Trophoblast cell (in vitro differentiated cells and primary cell): ENCODE results near the gene CADPS.

ENCODE experiments used
- DNase-seq, 2 donors: peaks; one replicate each; pipeline ENCODE4 v3.0.0-alpha.2; 2016
- H2AFZ ChIP-seq: 2 replicates; pipeline ENCODE4 v1.6.1; 2013; ENCODE audit warnings: low read length, moderate library complexity, mild to moderate bottlenecking; ENCODE audit not compliant: insufficient read depth, poor library complexity
- H2AK5ac ChIP-seq: 2 replicates; pipeline ENCODE4 v1.6.1; 2013; ENCODE audit warnings: mild to moderate bottlenecking, low read length
- H2BK120ac ChIP-seq: 2 replicates; pipeline ENCODE4 v1.6.1; 2013; ENCODE audit warnings: low read length, mild to moderate bottlenecking, moderate library complexity; ENCODE audit not compliant: insufficient read depth, poor library complexity
- H2BK12ac ChIP-seq: 2 replicates; pipeline ENCODE4 v1.6.1; 2013; ENCODE audit warnings: mild to moderate bottlenecking, low read length, moderate library complexity
- H2BK5ac ChIP-seq: 2 replicates; pipeline ENCODE4 v1.6.1; 2013; ENCODE audit warnings: low read length, low read depth, moderate library complexity, mild to moderate bottlenecking; ENCODE audit not compliant: poor library complexity
- H3K14ac ChIP-seq: 2 replicates; pipeline ENCODE4 v1.6.1; 2013; ENCODE audit warnings: mild to moderate bottlenecking, low read length
- H3K18ac ChIP-seq: 2 replicates; pipeline ENCODE4 v1.6.1; 2013; ENCODE audit warnings: mild to moderate bottlenecking, low read length
- H3K23ac ChIP-seq: 2 replicates; pipeline ENCODE4 v1.6.1; 2013; ENCODE audit warnings: low read length
- H3K27ac ChIP-seq: 2 replicates; pipeline ENCODE4 v1.5.1; 2013; ENCODE audit warnings: low read depth, mild to moderate bottlenecking, inconsistent platforms, low read length, moderate library complexity
- H3K27me3 ChIP-seq: 2 replicates; pipeline ENCODE4 v1.6.1; 2013; ENCODE audit warnings: inconsistent platforms, mild to moderate bottlenecking, low read length, moderate library complexity; ENCODE audit not compliant: insufficient read depth
- H3K36me3 ChIP-seq, 2 experiments: 1 replicate in 1 of 2; 2 replicates in 1 of 2; pipeline ENCODE4 v1.6.1; 2013; ENCODE audit warnings: low read length in 2 of 2, mild to moderate bottlenecking in 2 of 2, moderate library complexity in 1 of 2; ENCODE audit not compliant: insufficient read depth in 2 of 2, control insufficient read depth in 1 of 2
- H3K4ac ChIP-seq: 2 replicates; pipeline ENCODE4 v1.6.1; 2013; ENCODE audit warnings: low read depth, mild to moderate bottlenecking, low read length, moderate library complexity
- H3K4me1 ChIP-seq, 2 experiments: 1 replicate in 1 of 2; 2 replicates in 1 of 2; pipeline ENCODE4 v1.6.1; 2013; ENCODE audit warnings: low read length in 2 of 2, mild to moderate bottlenecking in 2 of 2, moderate library complexity in 1 of 2; ENCODE audit not compliant: insufficient read depth in 2 of 2, control insufficient read depth in 1 of 2
- H3K4me2 ChIP-seq: 2 replicates; pipeline ENCODE4 v1.6.1; 2013; ENCODE audit warnings: inconsistent platforms, mild to moderate bottlenecking, low read length, moderate library complexity
- H3K4me3 ChIP-seq: 2 replicates; pipeline ENCODE4 v1.5.1; 2013; ENCODE audit warnings: mild to moderate bottlenecking, low read depth, low read length, inconsistent platforms
- H3K79me1 ChIP-seq: one replicate; pipeline ENCODE4 v1.6.1; 2013; ENCODE audit warnings: low read length
- H3K79me2 ChIP-seq: 2 replicates; pipeline ENCODE4 v1.6.1; 2013; ENCODE audit warnings: low read length, mild to moderate bottlenecking; ENCODE audit not compliant: control insufficient read depth, insufficient read depth, poor library complexity
- H3K9ac ChIP-seq: 2 replicates; pipeline ENCODE4 v1.6.1; 2013; ENCODE audit warnings: mild to moderate bottlenecking, low read length
- H3K9me3 ChIP-seq: 2 replicates; pipeline ENCODE4 v1.6.1; 2013; ENCODE audit warnings: low read depth, mild to moderate bottlenecking, control low read depth, inconsistent platforms, low read length; ENCODE audit not compliant: insufficient read depth
- H4K12ac ChIP-seq: 2 replicates; pipeline ENCODE4 v1.6.1; 2013; ENCODE audit warnings: low read depth, mild to moderate bottlenecking, low read length, moderate library complexity
- H4K8ac ChIP-seq: 2 replicates; pipeline ENCODE4 v1.6.1; 2013; ENCODE audit warnings: low read depth, mild to moderate bottlenecking, low read length, moderate library complexity
- H4K91ac ChIP-seq: one replicate; pipeline ENCODE4 v1.6.1; 2013; ENCODE audit warnings: low read depth, mild to moderate bottlenecking, low read length, moderate library complexity
- WGBS: extraction: QIAGEN DNeasy Blood & Tissue Kit; methylation state at CpG from one replicate; pipeline ENCODE4 v1.1.7; 2013; ENCODE audit warnings: missing lambda C conversion rate; ENCODE audit not compliant: insufficient read length, insufficient coverage; ENCODE audit errors: extremely low coverage; 5-methylcytosine and 5-hydroxymethylcytosine counted together

Gene CADPS

GRCh38 chr3:62370112-62370857 is 504.9 kb downstream of the CADPS start:
- Histone ChIP-seq H2AFZ (no peak overlapping the region), H3K79me1 (no peaks in the 10 kb centered on the region)
- WGBS: no CpG with 5 or more reads among the region's 46 CpGs

GRCh38 chr3:62369476-62369743 is 505.8 kb downstream of the CADPS start:
- H3K27ac ChIP-seq: no peak overlapping the region
- no peaks in the 10 kb centered on the region for H3K36me3 ChIP-seq
- H2BK12ac ChIP-seq: no peak overlapping the region
- H3K27me3 ChIP-seq: peaks cover 95% of the 10 kb centered on the region
- peak overlapping the region; percentile 52 for H3K4me2 ChIP-seq
- H3K4me3 ChIP-seq: no peak overlapping the region
- no peak overlapping the region for H3K18ac ChIP-seq
- no CpG with 5 or more reads among the region's 12 CpGs for WGBS
- H2BK5ac ChIP-seq: no peak overlapping the region
- H2BK120ac ChIP-seq: no peak overlapping the region
- H3K9ac ChIP-seq: no peak overlapping the region
- H4K8ac ChIP-seq: no peak overlapping the region
- no peak overlapping the region for H2AFZ ChIP-seq
- DNase-seq: no peak
- no peak overlapping the region for H4K12ac ChIP-seq
- no peak overlapping the region for H3K14ac ChIP-seq
- peaks cover 9% of the 10 kb centered on the region in 2 experiments for H3K4me1 ChIP-seq
- H3K79me2 ChIP-seq: no peaks in the 10 kb centered on the region
- H3K79me1 ChIP-seq: no peaks in the 10 kb centered on the region
- no peak overlapping the region for H3K4ac ChIP-seq
- no peak overlapping the region for H3K23ac ChIP-seq
- peaks cover 1% of the 10 kb centered on the region for H3K9me3 ChIP-seq
- no peak overlapping the region for H2AK5ac ChIP-seq
- H4K91ac ChIP-seq: no peak overlapping the region

More at GRCh38 chr3:62370112-62370857, 504.9 kb downstream of the CADPS start:
- Histone ChIP-seq H4K12ac (no peak overlapping the region), H3K4me3 (no peak overlapping the region), H2BK120ac (no peak overlapping the region), H2BK5ac (no peak overlapping the region), H3K4ac (no peak overlapping the region), H3K9me3 (peaks cover 1% of the 10 kb centered on the region), H4K8ac (no peak overlapping the region), H2AK5ac (no peak overlapping the region), H3K4me1 (peaks cover 9% of the 10 kb centered on the region in 2 experiments), H3K23ac (no peak overlapping the region), H3K27me3 (peaks cover 96% of the 10 kb centered on the region), H3K4me2 (no peak overlapping the region), H3K14ac (no peak overlapping the region), H3K9ac (no peak overlapping the region), H3K36me3 (no peaks in the 10 kb centered on the region), H3K18ac (no peak overlapping the region), H3K27ac (no peak overlapping the region), H2BK12ac (no peak overlapping the region), H3K79me2 (no peaks in the 10 kb centered on the region), H4K91ac (no peak overlapping the region)
- DNase-seq: no peak

- no peak overlapping the region for H3K18ac ChIP-seq
- H4K91ac ChIP-seq: no peak overlapping the region
- H3K9me3 ChIP-seq: peaks cover 1% of the 10 kb centered on the region
- H3K4me1 ChIP-seq: peaks cover 9% of the 10 kb centered on the region in 2 experiments
- no peak overlapping the region for H2AFZ ChIP-seq
- H3K27ac ChIP-seq: no peak overlapping the region
- H3K4me3 ChIP-seq: no peak overlapping the region
- H2AK5ac ChIP-seq: no peak overlapping the region
- H3K4ac ChIP-seq: no peak overlapping the region
- H3K79me1 ChIP-seq: no peaks in the 10 kb centered on the region
- H3K14ac ChIP-seq: no peak overlapping the region
- H4K12ac ChIP-seq: no peak overlapping the region
- no peak overlapping the region for H4K8ac ChIP-seq
- no peak overlapping the region for H2BK5ac ChIP-seq
- no peaks in the 10 kb centered on the region for H3K79me2 ChIP-seq
- no peaks in the 10 kb centered on the region for H3K36me3 ChIP-seq
- H2BK120ac ChIP-seq: no peak overlapping the region
- no CpG with 5 or more reads among the region's 58 CpGs for WGBS
- H2BK12ac ChIP-seq: no peak overlapping the region
- no peak overlapping the region for H3K23ac ChIP-seq
- no peak overlapping the region for H3K9ac ChIP-seq
- peaks cover 90% of the 10 kb centered on the region for H3K27me3 ChIP-seq
- DNase-seq: no peak
- H3K4me2 ChIP-seq: peak overlapping the region; percentile 52
Measured at GRCh38 chr3:62368705-62369475, 506.3 kb downstream of the CADPS start.

- Histone ChIP-seq H2BK120ac (no peak overlapping the region), H2BK12ac (no peak overlapping the region), H2AFZ (no peak overlapping the region), H3K4me1 (peaks cover 9% of the 10 kb centered on the region in 2 experiments), H2BK5ac (no peak overlapping the region), H3K23ac (peak overlapping the region; percentile 35), H3K18ac (no peak overlapping the region), H3K9ac (no peak overlapping the region), H3K79me1 (no peaks in the 10 kb centered on the region), H3K79me2 (no peaks in the 10 kb centered on the region), H4K12ac (no peak overlapping the region), H4K8ac (no peak overlapping the region), H3K4me2 (no peak overlapping the region), H3K4ac (no peak overlapping the region), H3K9me3 (peaks cover 1% of the 10 kb centered on the region), H3K27me3 (peaks cover 84% of the 10 kb centered on the region), H2AK5ac (no peak overlapping the region), H4K91ac (no peak overlapping the region), H3K4me3 (no peak overlapping the region), H3K14ac (no peak overlapping the region), H3K27ac (no peak overlapping the region), H3K36me3 (no peaks in the 10 kb centered on the region)
- no CpG with 5 or more reads among the region's 19 CpGs for WGBS
- no peak for DNase-seq
Measured at GRCh38 chr3:62368290-62368704, 506.9 kb downstream of the CADPS start.
